IMR-90 (cell line): ENCODE results near the gene ADAMTS18. TPM values are rescaled to one million over a fixed set of nuclear protein-coding genes. Genes with fewer than 3 reads are reported as not detected.

Source experiments
- ATAC-seq: fragments of 200-7000 bp; cut with Tn5 transposase; 2 replicates; pipeline ENCODE4 v1.9.1; 2020; ENCODE audit warnings: low read depth, mild to moderate bottlenecking, moderate library complexity
- BruUV-seq: library from RNA; stranded (reverse); fragments of 400-500 nt; replicated peaks from 2 replicates; lab custom pipeline; 2021; lab: Mats Ljungman, UMichigan
- CTCF ChIA-PET: fragments of 300-600 bp; formaldehyde crosslinking; extraction: SDS; loops from one replicate; lab custom pipeline; 2021; ENCODE audit warnings: antibody characterized with exemption; lab: Yijun Ruan, JAX
- POLR2A ChIA-PET: fragments of 300-600 bp; sonication (Branson Sonifier 250); formaldehyde crosslinking; loops from one replicate; lab custom pipeline; 2022; ENCODE audit warnings: antibody characterized with exemption; ENCODE audit not compliant: unreplicated experiment; lab: Charles Lee
- DNase-seq: peaks from one replicate; pipeline ENCODE4 v3.0.0; 2013
- H2AFZ ChIP-seq: replicated peaks from 2 replicates; pipeline ENCODE3; 2013; ENCODE audit warnings: low read length, mild to moderate bottlenecking; ENCODE audit not compliant: poor library complexity
- H2AK5ac ChIP-seq: 2 replicates; pipeline ENCODE4 v1.6.1; 2013; ENCODE audit warnings: low read depth, low read length, inconsistent platforms
- H2AK9ac ChIP-seq: replicated peaks from 2 replicates; pipeline ENCODE3; 2013; ENCODE audit warnings: mild to moderate bottlenecking, low read depth, low read length, moderate library complexity; ENCODE audit not compliant: poor library complexity
- H2BK120ac ChIP-seq: 2 replicates; pipeline ENCODE4 v1.6.1; 2013; ENCODE audit warnings: low read depth, low read length, inconsistent platforms
- H2BK15ac ChIP-seq: 3 replicates; pipeline ENCODE4 v1.6.1; 2013; ENCODE audit warnings: low read depth, low read length, inconsistent platforms
- H2BK20ac ChIP-seq: 2 replicates; pipeline ENCODE4 v1.6.1; 2013; ENCODE audit warnings: low read depth, mild to moderate bottlenecking, inconsistent platforms, low read length, moderate library complexity
- H2BK5ac ChIP-seq: 2 replicates; pipeline ENCODE4 v1.6.1; 2013; ENCODE audit warnings: mild to moderate bottlenecking, low read depth, low read length, inconsistent platforms; ENCODE audit not compliant: poor library complexity, severe bottlenecking
- H3K14ac ChIP-seq: replicated peaks from 2 replicates; pipeline ENCODE4 v1.6.1; 2013; ENCODE audit warnings: low read depth, low read length, inconsistent platforms
- H3K18ac ChIP-seq: 2 replicates; pipeline ENCODE4 v1.6.1; 2013; ENCODE audit warnings: low read depth, low read length, control low read depth
- H3K23ac ChIP-seq: 2 replicates; pipeline ENCODE4 v1.6.1; 2013; ENCODE audit warnings: low read depth, low read length, inconsistent platforms
- H3K27ac ChIP-seq: 2 replicates; pipeline ENCODE4 v1.5.1; 2013; ENCODE audit warnings: mild to moderate bottlenecking, control low read depth, low read length; ENCODE audit not compliant: insufficient read depth
- H3K27me3 ChIP-seq: 2 replicates; pipeline ENCODE4 v1.6.1; 2013; ENCODE audit warnings: low read length; ENCODE audit not compliant: control insufficient read depth, insufficient read depth
- H3K36me3 ChIP-seq: 2 replicates; pipeline ENCODE4 v1.6.1; 2013; ENCODE audit warnings: low read length, mixed read lengths; ENCODE audit not compliant: control insufficient read depth, insufficient read depth
- H3K4ac ChIP-seq: 2 replicates; pipeline ENCODE4 v1.6.1; 2013; ENCODE audit warnings: low read depth, low read length, inconsistent platforms
- H3K4me1 ChIP-seq: 2 replicates; pipeline ENCODE4 v1.6.1; 2013; ENCODE audit warnings: low read length, mixed read lengths; ENCODE audit not compliant: control insufficient read depth, insufficient read depth
- H3K4me2 ChIP-seq: 2 replicates; pipeline ENCODE4 v1.6.1; 2013; ENCODE audit warnings: low read depth, mild to moderate bottlenecking, control low read depth, low read length, moderate library complexity
- H3K4me3 ChIP-seq: 2 replicates; pipeline ENCODE4 v1.5.1; 2013; ENCODE audit warnings: low read depth, mild to moderate bottlenecking, control low read depth, low read length, moderate library complexity; ENCODE audit not compliant: insufficient read depth
- H3K56ac ChIP-seq: 2 replicates; pipeline ENCODE4 v1.6.1; 2013; ENCODE audit warnings: low read length, inconsistent platforms; ENCODE audit not compliant: insufficient read depth; ENCODE audit errors: extremely low read depth
- H3K79me1 ChIP-seq, 2 experiments: 2 replicates each; pipeline ENCODE4 v1.6.1; 2013; ENCODE audit warnings: low read length in 2 of 2, inconsistent platforms in 1 of 2, low read depth in 1 of 2
- H3K9ac ChIP-seq: 2 replicates; pipeline ENCODE4 v1.6.1; 2013; ENCODE audit warnings: low read depth, low read length, control low read depth
- H3K9me1 ChIP-seq: 2 replicates; pipeline ENCODE4 v1.6.1; 2013; ENCODE audit warnings: low read length, inconsistent platforms; ENCODE audit not compliant: insufficient read depth
- H3K9me3 ChIP-seq: 2 replicates; pipeline ENCODE4 v1.6.1; 2013; ENCODE audit warnings: low read length; ENCODE audit not compliant: control insufficient read depth, insufficient read depth
- H4K20me1 ChIP-seq: 2 replicates; pipeline ENCODE4 v1.6.1; 2013; ENCODE audit warnings: low read length, inconsistent platforms; ENCODE audit not compliant: insufficient read depth
- H4K5ac ChIP-seq: 2 replicates; pipeline ENCODE4 v1.6.1; 2013; ENCODE audit warnings: mild to moderate bottlenecking, low read depth, low read length, control low read depth
- H4K8ac ChIP-seq, 2 experiments: 2 replicates each; pipeline ENCODE4 v1.6.1; 2013; ENCODE audit warnings: low read depth in 2 of 2, low read length in 2 of 2, control low read depth in 1 of 2, inconsistent platforms in 1 of 2
- H4K91ac ChIP-seq: 2 replicates; pipeline ENCODE4 v1.6.1; 2013; ENCODE audit warnings: low read depth, low read length, inconsistent platforms; ENCODE audit not compliant: insufficient read depth
- BHLHE40 ChIP-seq: fragments of 150-350 bp; IDR thresholded peaks from 2 replicates; pipeline ENCODE4 v1.6.1; 2016; ENCODE audit warnings: mild to moderate bottlenecking, low read depth, low read length
- CEBPB ChIP-seq: IDR thresholded peaks from 2 replicates; pipeline ENCODE4 v1.6.1; 2012; ENCODE audit warnings: low read depth, low read length, improper control_type of control experiment
- CHD1 ChIP-seq: IDR thresholded peaks from 2 replicates; pipeline ENCODE4 v1.6.1; 2012; ENCODE audit warnings: low read depth, low read length, improper control_type of control experiment
- CTCF ChIP-seq: conservative IDR thresholded peaks from 2 replicates; pipeline ENCODE4 v1.5.1; 2012; ENCODE audit warnings: mild to moderate bottlenecking, low read depth, low read length, improper control_type of control experiment
- ELK1 ChIP-seq: fragments of 150-350 bp; IDR thresholded peaks from 2 replicates; pipeline ENCODE4 v1.6.1; 2016; ENCODE audit warnings: low read depth, mild to moderate bottlenecking, low read length, moderate library complexity, borderline replicate concordance
- FOS ChIP-seq: fragments of 150-350 bp; IDR thresholded peaks from 2 replicates; pipeline ENCODE4 v1.6.1; 2016; ENCODE audit warnings: low read depth, low read length
- MAFK ChIP-seq: IDR thresholded peaks from 2 replicates; pipeline ENCODE4 v1.6.1; 2012; ENCODE audit warnings: low read depth, low read length, improper control_type of control experiment
- MAZ ChIP-seq: IDR thresholded peaks from 2 replicates; pipeline ENCODE4 v1.6.1; 2012; ENCODE audit warnings: low read depth, mild to moderate bottlenecking, low read length, improper control_type of control experiment, moderate library complexity, borderline replicate concordance
- MXI1 ChIP-seq: IDR thresholded peaks from 2 replicates; pipeline ENCODE4 v1.6.1; 2012; ENCODE audit warnings: low read depth, mild to moderate bottlenecking, low read length, moderate library complexity, borderline replicate concordance
- NFE2L2 ChIP-seq: fragments of 150-350 bp; IDR thresholded peaks from 2 replicates; pipeline ENCODE4 v1.6.1; 2016; ENCODE audit warnings: low read depth, mild to moderate bottlenecking, low read length
- POLR2A ChIP-seq: IDR thresholded peaks from 2 replicates; pipeline ENCODE4 v1.6.1; 2012; ENCODE audit warnings: mild to moderate bottlenecking, low read depth, low read length
- RAD21 ChIP-seq: IDR thresholded peaks from 2 replicates; pipeline ENCODE4 v1.6.1; 2012; ENCODE audit warnings: low read length, improper control_type of control experiment
- RCOR1 ChIP-seq: IDR thresholded peaks from 2 replicates; pipeline ENCODE4 v1.6.1; 2012; ENCODE audit warnings: mild to moderate bottlenecking, low read length, improper control_type of control experiment; ENCODE audit not compliant: insufficient replicate concordance
- SMC3 ChIP-seq: fragments of 150-350 bp; IDR thresholded peaks from 2 replicates; pipeline ENCODE4 v1.6.1; 2016; ENCODE audit warnings: low read depth, mild to moderate bottlenecking, antibody characterized with exemption, low read length, moderate library complexity
- USF2 ChIP-seq: fragments of 150-350 bp; IDR thresholded peaks from 2 replicates; pipeline ENCODE4 v1.6.1; 2017; ENCODE audit warnings: mild to moderate bottlenecking, antibody characterized with exemption, low read length, low read depth
- WGBS, 2 experiments: methylation state at CpG; one replicate each; pipeline versions ENCODE4 v1.1.5 to v1.1.7; 2013; ENCODE audit warnings: missing lambda C conversion rate in 2 of 2; ENCODE audit not compliant: insufficient read length in 1 of 2; ENCODE audit errors: extremely low coverage in 2 of 2; 5-methylcytosine and 5-hydroxymethylcytosine counted together
- dilution Hi-C: fragments of 300-500 bp; cut with HindIII; formaldehyde crosslinking; loops from one replicate; pipeline ENCODE4 v1.14.3; 2018; ENCODE audit warnings: low sequenced_read_pairs; ENCODE audit not compliant: unreplicated experiment
- in situ Hi-C: fragments of 300-500 bp; cut with MboI; formaldehyde crosslinking; loops from 3 replicates; pipeline ENCODE4 v1.14.3; 2019; ENCODE audit warnings: low sequenced_read_pairs, inconsistent platforms, mixed read lengths
- intact Hi-C: fragments of 100-400 bp; cut with micrococcal nuclease; formaldehyde crosslinking; loops from 2 replicates; pipeline ENCODE4 v1.10.0; 2022
- polyA plus RNA-seq, 3 experiments: library from polyadenylated mRNA; depleted of rRNA; stranded (reverse); fragments of >200 nt; gene quantifications; 2 replicates each; pipeline ENCODE4 v1.2.3, GENCODE V29; 2012; ENCODE audit warnings: low replicate concordance in 1 of 3
- total RNA-seq: library from RNA; depleted of rRNA; stranded (reverse); fragments of >200 nt; gene quantifications from 2 replicates; pipeline ENCODE4 v1.2.3, GENCODE V29; 2012

ADAMTS18 gene
- total and polyA plus RNA-seq, 2 of the 4 experiments (the other 2 are of a cell fraction), result not detected

GRCh38 chr16:77359065-77359502, 75.8 kb downstream of the ADAMTS18 start:
- H2BK120ac ChIP-seq, result no peak overlapping the region
- in situ Hi-C loops (no loop called here), dilution Hi-C loops (no loop called here), intact Hi-C loops (no loop called here)
- H3K14ac ChIP-seq, result no peak overlapping the region
- CTCF ChIA-PET, result no interaction called here
- H4K8ac ChIP-seq, result no peak overlapping the region
- no peak overlapping the region for H2AFZ ChIP-seq
- no peak overlapping the region for H3K9ac ChIP-seq
- POLR2A ChIA-PET, result no interaction called here
- H4K5ac ChIP-seq, result no peak overlapping the region
- no peak overlapping the region for H2BK15ac ChIP-seq
- H3K4me2 ChIP-seq, result no peak overlapping the region
- H3K9me3 ChIP-seq, result no peaks in the 10 kb centered on the region
- no peak overlapping the region for H2AK9ac ChIP-seq
- no CpG with 5 or more reads among the region's 4 CpGs for WGBS, 2 experiments
- no peak overlapping the region for H2AK5ac ChIP-seq
- no peak overlapping the region for H3K18ac ChIP-seq
- no peaks in the 10 kb centered on the region for H4K20me1 ChIP-seq
- H3K4me1 ChIP-seq, result no peaks in the 10 kb centered on the region
- H4K91ac ChIP-seq, result no peak overlapping the region
- H3K23ac ChIP-seq, result no peak overlapping the region
- BruUV-seq, result no TSS peak
- DNase-seq (peak; percentile 0), ATAC-seq (no peak)
- H3K79me1 ChIP-seq, result no peaks in the 10 kb centered on the region
- no peaks in the 10 kb centered on the region for H3K9me1 ChIP-seq
- no peak overlapping the region for H3K4me3 ChIP-seq
- TF ChIP-seq CTCF, result no peak
- no peak for TF ChIP-seq MAFK
- no peak for TF ChIP-seq POLR2A
- TF ChIP-seq CHD1, result no peak
- no peak for TF ChIP-seq CEBPB
- TF ChIP-seq NFE2L2, result no peak
- TF ChIP-seq BHLHE40, result no peak
- TF ChIP-seq MAZ, result no peak
- no peak for TF ChIP-seq RCOR1
- no peak for TF ChIP-seq SMC3
- TF ChIP-seq MXI1, result no peak
- no peak for TF ChIP-seq USF2
- TF ChIP-seq RAD21, result no peak
- TF ChIP-seq ELK1, result no peak
- TF ChIP-seq FOS, result no peak
- H2BK20ac ChIP-seq, result no peak overlapping the region
- H3K27me3 ChIP-seq, result no peaks in the 10 kb centered on the region
- no peak overlapping the region for H3K4ac ChIP-seq
- H3K56ac ChIP-seq, result no peak overlapping the region
- no peaks in the 10 kb centered on the region for H3K36me3 ChIP-seq
- no peak overlapping the region for H3K27ac ChIP-seq
- no peak overlapping the region for H2BK5ac ChIP-seq
